ENCODE data around the gene CD99. TPM values are rescaled to one million over a fixed set of nuclear protein-coding genes. Genes with fewer than 3 reads are reported as not detected.

CD99 gene
- total RNA-seq, 1 donor from 2014 or later: 226 TPM

- no peak for DNase-seq (ENCODE audit: low read depth)
- no peak for TF ChIP-seq CTCF (conservative IDR thresholded peaks at IDR 0.05; ENCODE audit: low read depth, low read length)
- H3K4me3 ChIP-seq (ENCODE audit: low read depth, low read length): no peak overlapping the region
Observed at GRCh38 chrX:2650865-2651264, 40.2 kb upstream of the CD99 start.

DNA sequence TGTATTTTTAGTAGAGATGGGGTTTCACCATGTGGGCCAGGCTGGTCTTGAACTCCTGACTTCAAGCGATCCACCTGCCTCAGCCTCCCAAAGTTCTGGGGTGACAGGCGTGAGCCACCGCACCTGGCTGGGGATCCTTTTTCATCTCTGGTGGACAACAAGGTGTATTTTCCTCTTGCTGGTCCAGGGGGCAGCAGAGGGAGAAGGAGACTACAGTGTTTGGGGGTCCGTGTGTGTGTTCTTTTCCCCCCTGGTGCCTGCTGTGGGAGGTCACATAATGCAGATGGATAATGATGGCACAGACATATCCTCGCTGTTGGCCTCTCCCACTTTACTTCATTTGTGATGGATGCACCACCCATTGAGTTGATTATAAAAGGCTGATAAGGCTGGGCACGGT is 39.0 kb upstream of the CD99 start:
- H3K4me3 ChIP-seq (ENCODE audit: low read depth, low read length): no peak overlapping the region
- DNase-seq (ENCODE audit: low read depth): no peak
- TF ChIP-seq CTCF (conservative IDR thresholded peaks at IDR 0.05; ENCODE audit: low read depth, low read length): peak; percentile 44

DNA sequence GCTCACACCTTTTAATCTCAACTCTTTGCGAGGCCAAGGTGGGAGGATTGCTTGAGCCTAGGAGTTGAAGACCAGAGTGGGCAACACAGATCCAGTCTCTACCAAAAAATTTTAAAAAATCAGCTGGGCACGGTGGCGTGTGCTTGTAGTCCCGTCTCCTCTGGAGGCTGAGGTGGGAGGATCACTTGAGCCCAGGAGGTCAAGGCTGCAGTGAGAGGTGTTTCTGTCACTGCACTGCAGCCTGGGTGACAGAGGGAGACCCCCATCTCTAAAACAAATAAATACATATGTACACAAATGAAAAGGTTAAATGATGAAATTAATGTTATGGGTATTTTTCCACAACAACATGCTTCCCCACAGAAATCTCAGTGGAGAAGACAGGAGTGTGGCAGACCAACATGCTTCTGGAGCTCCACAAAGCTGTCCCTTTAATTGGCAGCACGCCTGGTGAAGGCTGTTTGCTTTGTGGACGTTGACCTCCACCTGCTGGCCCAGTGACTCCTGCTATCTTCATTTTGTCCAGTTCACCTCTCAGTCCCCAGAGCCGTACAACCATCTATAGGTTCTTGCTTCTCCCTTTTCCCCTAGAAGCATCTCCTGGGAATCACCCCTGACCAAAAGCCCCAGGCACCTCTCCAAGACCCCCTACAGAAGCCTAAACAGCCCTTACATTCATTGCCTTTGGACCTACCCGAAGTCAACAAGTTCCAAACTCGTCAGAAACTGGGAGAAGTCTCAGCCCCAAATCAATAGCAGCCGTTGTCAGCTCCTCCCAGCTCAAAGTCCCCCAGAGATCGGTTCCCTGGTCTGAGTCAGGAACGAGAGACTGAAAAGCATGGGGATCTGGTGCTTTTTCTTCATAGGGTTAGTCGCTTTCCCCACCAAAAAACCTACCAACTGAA is 36.4 kb upstream of the CD99 start:
- TF ChIP-seq CTCF (conservative IDR thresholded peaks at IDR 0.05; ENCODE audit: low read depth, low read length): peak; percentile 10
- no peak overlapping the region for H3K4me3 ChIP-seq (ENCODE audit: low read depth, low read length)
- DNase-seq (ENCODE audit: low read depth): no peak

DNA sequence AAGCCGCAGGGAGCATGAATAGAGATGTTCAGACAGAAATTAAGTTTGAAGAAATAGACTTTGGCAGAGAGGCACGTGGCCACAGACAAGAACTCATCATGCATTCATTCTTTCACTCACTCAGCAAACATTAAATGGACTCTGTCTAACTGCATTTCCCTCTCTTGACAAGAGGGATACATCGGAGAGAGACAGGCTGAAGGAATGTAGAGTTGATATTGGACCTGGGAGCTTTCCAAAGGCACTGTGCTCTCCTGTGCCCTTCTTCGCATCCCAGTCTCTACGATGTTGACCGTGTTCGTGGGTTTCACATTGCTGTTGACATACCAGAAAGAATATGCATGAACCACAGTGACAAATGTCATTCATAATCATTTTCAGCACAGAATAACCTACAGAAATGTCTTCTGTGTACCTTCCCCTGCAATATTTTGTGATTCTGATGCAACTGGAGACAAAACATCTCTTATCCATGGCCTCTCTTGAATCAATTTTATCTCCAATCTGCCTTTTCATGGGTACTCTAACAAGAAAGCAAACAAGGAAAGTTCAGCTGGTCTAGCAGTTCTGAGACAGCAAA is 34.7 kb upstream of the CD99 start:
- H3K4me3 ChIP-seq (ENCODE audit: low read depth, low read length): no peak overlapping the region
- no peak for TF ChIP-seq CTCF (conservative IDR thresholded peaks at IDR 0.05; ENCODE audit: low read depth, low read length)
- no peak for DNase-seq (ENCODE audit: low read depth)

DNA sequence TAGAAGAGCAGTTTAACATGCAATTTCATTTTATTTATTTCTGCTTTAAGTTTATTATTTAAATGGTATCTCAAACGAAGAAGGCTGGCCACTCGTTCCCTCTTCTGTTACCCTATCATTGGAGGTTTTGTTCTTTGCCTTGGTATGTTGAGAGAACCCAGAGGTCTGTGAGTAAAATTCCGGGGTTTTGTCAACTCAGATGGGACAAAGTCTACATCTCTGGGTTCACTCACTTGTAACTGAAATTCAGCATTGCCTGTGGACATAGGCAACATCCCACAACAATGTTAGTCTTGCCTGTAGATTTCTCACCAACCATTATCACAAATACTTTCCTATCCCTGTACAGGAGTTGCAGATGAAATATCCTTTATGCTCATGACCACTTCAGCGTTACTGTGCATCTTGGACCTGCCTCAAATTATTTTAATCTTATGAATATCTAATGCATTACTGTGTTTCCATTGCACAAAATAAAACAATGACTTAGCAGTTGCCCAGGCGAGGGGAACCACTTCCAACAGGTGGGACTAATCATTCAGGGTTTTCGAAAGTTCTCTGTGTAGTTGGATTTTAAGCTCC is 33.5 kb upstream of the CD99 start:
- no peak overlapping the region for H3K4me3 ChIP-seq (ENCODE audit: low read depth, low read length)
- no peak for DNase-seq (ENCODE audit: low read depth)
- no peak for TF ChIP-seq CTCF (conservative IDR thresholded peaks at IDR 0.05; ENCODE audit: low read depth, low read length)

DNA sequence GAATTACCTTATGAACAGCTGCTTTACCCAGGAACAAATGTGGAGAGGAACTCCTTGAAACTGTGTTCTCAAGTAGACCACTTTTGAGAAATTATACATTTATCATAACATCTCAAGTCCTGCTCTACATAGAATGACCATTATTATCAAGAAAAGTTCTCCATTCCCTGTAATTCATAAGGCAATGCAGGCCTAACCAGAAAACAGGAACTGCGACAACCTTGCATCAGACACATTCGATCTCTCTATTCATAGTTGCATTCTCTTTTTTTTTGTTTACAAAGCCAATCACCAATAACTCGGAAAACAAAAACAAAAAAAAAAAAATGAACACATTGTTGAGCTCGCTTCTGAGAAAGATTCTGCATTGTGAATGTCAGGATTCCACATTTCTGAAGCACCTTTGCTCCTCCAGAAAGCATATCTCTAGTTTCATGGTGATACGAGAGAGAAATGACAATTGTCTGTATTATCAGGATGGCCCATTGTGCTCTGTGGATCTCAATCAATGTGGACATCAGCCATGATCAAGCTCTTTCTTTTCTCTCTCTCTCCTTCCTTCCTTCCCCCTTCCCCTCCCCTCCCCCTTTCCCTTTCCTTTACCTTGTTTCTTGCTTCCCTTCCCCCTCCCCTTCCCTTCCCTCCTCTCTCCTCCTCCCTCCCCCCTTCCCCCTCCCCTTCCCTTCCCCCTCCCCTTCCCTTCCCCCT is 32.4 kb upstream of the CD99 start:
- no peak for TF ChIP-seq CTCF (conservative IDR thresholded peaks at IDR 0.05; ENCODE audit: low read depth, low read length)
- no peak for DNase-seq (ENCODE audit: low read depth)
- no peak overlapping the region for H3K4me3 ChIP-seq (ENCODE audit: low read depth, low read length)

Measured in epithelial cell of proximal tubule (primary cell).